ENCODE data around the gene MAPK10.

The MAPK10 gene

DNA sequence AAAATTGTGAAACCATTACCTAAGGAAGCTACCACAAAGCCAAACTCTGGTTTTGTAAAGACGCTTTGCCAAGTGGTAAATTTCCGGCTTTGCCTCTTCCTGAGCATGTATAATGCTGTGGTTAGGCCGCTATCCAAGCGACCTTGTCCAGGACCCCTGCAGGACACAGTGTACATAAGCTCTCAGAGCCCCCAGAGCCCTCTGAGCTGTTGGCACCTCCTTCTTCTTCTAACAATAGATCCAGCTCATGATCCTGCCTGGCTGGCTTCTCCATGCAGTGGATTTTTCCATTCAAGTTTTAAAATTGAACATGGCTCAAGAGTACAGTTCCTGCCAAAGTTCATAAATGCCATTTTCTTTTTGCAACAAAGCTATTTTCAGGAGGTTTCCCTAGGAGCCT, 326.7 kb downstream of the MAPK10 start:
- TF ChIP-seq YY1 (IDR thresholded peaks at IDR 0.05; ENCODE audit: low read depth): no peak
- TF ChIP-seq ZBTB7A (IDR thresholded peaks at IDR 0.05; ENCODE audit: low read depth): no peak
- TF ChIP-seq TAF1 (IDR thresholded peaks at IDR 0.05; ENCODE audit: low read depth): no peak
- TF ChIP-seq, protein P1, sequence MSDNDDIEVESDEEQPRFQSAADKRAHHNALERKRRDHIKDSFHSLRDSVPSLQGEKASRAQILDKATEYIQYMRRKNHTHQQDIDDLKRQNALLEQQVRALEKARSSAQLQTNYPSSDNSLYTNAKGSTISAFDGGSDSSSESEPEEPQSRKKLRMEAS (IDR thresholded peaks at IDR 0.05): no peak
- TF ChIP-seq TEAD4 (IDR thresholded peaks at IDR 0.05): no peak
- TF ChIP-seq CREB1 (IDR thresholded peaks at IDR 0.05; ENCODE audit: low read depth): no peak
- no peak for TF ChIP-seq FOXM1 (IDR thresholded peaks at IDR 0.05; ENCODE audit: borderline replicate concordance, low read depth)
- TF ChIP-seq RAD21 (IDR thresholded peaks at IDR 0.05; ENCODE audit: low read depth): no peak
- no peak for TF ChIP-seq EGR1 (IDR thresholded peaks at IDR 0.05)
- no peak for TF ChIP-seq CEBPB (IDR thresholded peaks at IDR 0.05)
- TF ChIP-seq TCF12 (IDR thresholded peaks at IDR 0.05; ENCODE audit: low read depth): no peak
- TF ChIP-seq, protein P2, sequence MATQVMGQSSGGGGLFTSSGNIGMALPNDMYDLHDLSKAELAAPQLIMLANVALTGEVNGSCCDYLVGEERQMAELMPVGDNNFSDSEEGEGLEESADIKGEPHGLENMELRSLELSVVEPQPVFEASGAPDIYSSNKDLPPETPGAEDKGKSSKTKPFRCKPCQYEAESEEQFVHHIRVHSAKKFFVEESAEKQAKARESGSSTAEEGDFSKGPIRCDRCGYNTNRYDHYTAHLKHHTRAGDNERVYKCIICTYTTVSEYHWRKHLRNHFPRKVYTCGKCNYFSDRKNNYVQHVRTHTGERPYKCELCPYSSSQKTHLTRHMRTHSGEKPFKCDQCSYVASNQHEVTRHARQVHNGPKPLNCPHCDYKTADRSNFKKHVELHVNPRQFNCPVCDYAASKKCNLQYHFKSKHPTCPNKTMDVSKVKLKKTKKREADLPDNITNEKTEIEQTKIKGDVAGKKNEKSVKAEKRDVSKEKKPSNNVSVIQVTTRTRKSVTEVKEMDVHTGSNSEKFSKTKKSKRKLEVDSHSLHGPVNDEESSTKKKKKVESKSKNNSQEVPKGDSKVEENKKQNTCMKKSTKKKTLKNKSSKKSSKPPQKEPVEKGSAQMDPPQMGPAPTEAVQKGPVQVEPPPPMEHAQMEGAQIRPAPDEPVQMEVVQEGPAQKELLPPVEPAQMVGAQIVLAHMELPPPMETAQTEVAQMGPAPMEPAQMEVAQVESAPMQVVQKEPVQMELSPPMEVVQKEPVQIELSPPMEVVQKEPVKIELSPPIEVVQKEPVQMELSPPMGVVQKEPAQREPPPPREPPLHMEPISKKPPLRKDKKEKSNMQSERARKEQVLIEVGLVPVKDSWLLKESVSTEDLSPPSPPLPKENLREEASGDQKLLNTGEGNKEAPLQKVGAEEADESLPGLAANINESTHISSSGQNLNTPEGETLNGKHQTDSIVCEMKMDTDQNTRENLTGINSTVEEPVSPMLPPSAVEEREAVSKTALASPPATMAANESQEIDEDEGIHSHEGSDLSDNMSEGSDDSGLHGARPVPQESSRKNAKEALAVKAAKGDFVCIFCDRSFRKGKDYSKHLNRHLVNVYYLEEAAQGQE (IDR thresholded peaks at IDR 0.05; ENCODE audit: low read depth): no peak
- TF ChIP-seq, protein P3, sequence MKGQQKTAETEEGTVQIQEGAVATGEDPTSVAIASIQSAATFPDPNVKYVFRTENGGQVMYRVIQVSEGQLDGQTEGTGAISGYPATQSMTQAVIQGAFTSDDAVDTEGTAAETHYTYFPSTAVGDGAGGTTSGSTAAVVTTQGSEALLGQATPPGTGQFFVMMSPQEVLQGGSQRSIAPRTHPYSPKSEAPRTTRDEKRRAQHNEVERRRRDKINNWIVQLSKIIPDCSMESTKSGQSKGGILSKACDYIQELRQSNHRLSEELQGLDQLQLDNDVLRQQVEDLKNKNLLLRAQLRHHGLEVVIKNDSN (IDR thresholded peaks at IDR 0.05): no peak
- TF ChIP-seq EP300 (IDR thresholded peaks at IDR 0.05; ENCODE audit: borderline replicate concordance): no peak
- TF ChIP-seq NFIC (IDR thresholded peaks at IDR 0.05): no peak

DNA sequence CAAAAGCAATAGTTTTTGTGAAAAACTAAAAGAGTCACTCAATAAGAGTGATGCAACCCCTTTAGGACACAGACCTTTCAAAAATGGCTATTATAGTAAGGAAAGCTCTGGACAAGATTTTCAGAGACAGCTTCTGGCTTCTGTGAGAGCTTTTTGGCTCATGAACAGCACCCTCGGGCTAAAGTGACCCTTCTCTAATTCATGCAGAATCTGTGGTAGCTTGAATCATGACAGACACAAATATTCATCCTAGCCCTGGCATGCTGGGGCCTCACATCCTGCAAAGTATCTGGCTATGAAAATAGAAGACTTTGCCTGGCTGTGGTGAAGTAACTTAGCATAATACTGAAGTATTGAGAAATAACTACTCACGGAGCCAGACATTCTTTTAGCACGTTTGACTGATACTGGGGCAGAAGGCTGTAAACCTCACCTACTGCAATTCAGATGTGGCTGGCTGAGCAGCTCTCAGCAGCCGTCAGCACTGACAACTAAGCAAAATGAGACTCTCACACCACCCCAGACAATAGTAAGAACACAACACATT, 327.3 kb downstream of the MAPK10 start:
- TF ChIP-seq TCF12 (IDR thresholded peaks at IDR 0.05; ENCODE audit: low read depth) (no peak), RAD21 (IDR thresholded peaks at IDR 0.05; ENCODE audit: low read depth) (no peak), CEBPB (IDR thresholded peaks at IDR 0.05) (no peak), FOXM1 (IDR thresholded peaks at IDR 0.05; ENCODE audit: borderline replicate concordance, low read depth) (no peak), TAF1 (IDR thresholded peaks at IDR 0.05; ENCODE audit: low read depth) (no peak), TEAD4 (IDR thresholded peaks at IDR 0.05) (no peak), NFIC (IDR thresholded peaks at IDR 0.05) (no peak), EGR1 (IDR thresholded peaks at IDR 0.05) (no peak)
- TF ChIP-seq, protein P2 (IDR thresholded peaks at IDR 0.05; ENCODE audit: low read depth): no peak
- TF ChIP-seq, protein P1 (IDR thresholded peaks at IDR 0.05): no peak

DNA sequence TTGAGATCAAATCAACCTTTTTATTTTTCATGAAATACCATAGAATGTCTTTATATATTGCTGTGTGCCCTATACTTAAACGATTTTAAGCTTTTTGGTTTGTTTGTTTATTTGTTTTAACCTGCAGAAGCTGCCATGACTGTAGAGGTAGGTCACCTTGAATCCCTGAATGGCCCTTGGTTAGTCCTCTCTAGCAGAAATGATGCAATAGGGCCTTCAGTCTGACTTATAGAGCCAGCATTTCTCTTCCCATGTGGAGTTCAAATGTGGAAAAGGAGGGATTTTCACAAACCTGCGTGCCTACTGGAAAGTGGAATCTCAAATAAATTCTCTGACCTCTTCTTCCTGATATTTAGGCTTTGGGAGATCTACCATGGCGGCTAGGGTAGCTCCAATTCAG, 327.9 kb downstream of the MAPK10 start:
- TF ChIP-seq FOXM1 (IDR thresholded peaks at IDR 0.05; ENCODE audit: borderline replicate concordance, low read depth) (no peak), CEBPB (IDR thresholded peaks at IDR 0.05) (no peak), ZBTB7A (IDR thresholded peaks at IDR 0.05; ENCODE audit: low read depth) (no peak), TAF1 (IDR thresholded peaks at IDR 0.05; ENCODE audit: low read depth) (no peak)

DNA sequence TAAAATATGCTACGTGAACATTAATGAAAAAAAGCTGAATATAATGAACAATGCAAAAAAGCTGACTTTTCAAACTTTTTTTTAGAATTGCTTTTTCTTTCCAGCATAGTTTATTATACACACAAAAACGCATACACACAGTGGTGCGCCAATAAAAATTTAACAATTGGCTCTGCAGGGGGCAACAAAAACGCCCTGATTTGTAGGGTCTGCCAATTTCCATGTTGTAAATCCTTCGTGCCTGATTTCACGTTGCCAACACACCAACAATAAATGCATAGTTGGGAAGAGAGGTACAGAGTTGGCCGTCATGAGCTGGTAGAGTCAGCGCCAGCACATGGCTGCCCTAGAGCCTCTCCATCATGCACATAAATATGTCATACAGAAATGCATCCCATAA, 333.1 kb downstream of the MAPK10 start:
- TF ChIP-seq TEAD4 (IDR thresholded peaks at IDR 0.05): no peak
- TF ChIP-seq TCF12 (IDR thresholded peaks at IDR 0.05; ENCODE audit: low read depth): no peak
- no peak for TF ChIP-seq CREB1 (IDR thresholded peaks at IDR 0.05; ENCODE audit: low read depth)
- TF ChIP-seq CEBPB (IDR thresholded peaks at IDR 0.05): no peak
- no peak for TF ChIP-seq FOXM1 (IDR thresholded peaks at IDR 0.05; ENCODE audit: borderline replicate concordance, low read depth)
- no peak for TF ChIP-seq TAF1 (IDR thresholded peaks at IDR 0.05; ENCODE audit: low read depth)
- TF ChIP-seq, protein P1 (IDR thresholded peaks at IDR 0.05): no peak
- TF ChIP-seq EP300 (IDR thresholded peaks at IDR 0.05; ENCODE audit: borderline replicate concordance): no peak
- TF ChIP-seq RAD21 (IDR thresholded peaks at IDR 0.05; ENCODE audit: low read depth): no peak
- TF ChIP-seq, protein P2 (IDR thresholded peaks at IDR 0.05; ENCODE audit: low read depth): no peak

DNA sequence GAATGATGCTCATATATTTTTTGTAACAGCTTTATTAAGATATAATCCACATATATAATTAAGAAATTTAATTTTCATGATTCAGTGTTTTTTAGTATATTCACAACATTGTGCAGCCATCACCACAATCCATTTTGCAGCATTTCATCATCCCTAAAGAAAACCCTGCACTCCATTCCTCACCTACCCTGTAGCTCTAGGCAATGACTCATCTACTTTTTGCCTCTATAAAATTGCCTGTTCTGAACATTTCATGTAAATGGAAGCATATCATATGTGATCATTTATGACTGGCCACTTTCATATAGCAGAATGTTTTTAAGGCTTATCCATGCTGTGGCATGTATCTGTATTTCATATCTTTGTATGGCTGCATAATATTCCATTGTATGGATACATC, 339.9 kb downstream of the MAPK10 start:
- TF ChIP-seq RAD21 (IDR thresholded peaks at IDR 0.05; ENCODE audit: low read depth) (no peak), YY1 (IDR thresholded peaks at IDR 0.05; ENCODE audit: low read depth) (no peak), TCF12 (IDR thresholded peaks at IDR 0.05; ENCODE audit: low read depth) (no peak), ZBTB7A (IDR thresholded peaks at IDR 0.05; ENCODE audit: low read depth) (no peak), CEBPB (IDR thresholded peaks at IDR 0.05) (no peak), EP300 (IDR thresholded peaks at IDR 0.05; ENCODE audit: borderline replicate concordance) (no peak), EGR1 (IDR thresholded peaks at IDR 0.05) (no peak), NFIC (IDR thresholded peaks at IDR 0.05) (no peak)
- TF ChIP-seq, protein P1 (IDR thresholded peaks at IDR 0.05): no peak
- TF ChIP-seq, protein P3 (IDR thresholded peaks at IDR 0.05): no peak

Measured in Ishikawa (cell line).